Body of pancreas (tissue), 4 donors: ENCODE data around the gene EPG5.

Experiments
- CTCF ChIP-seq, 7 experiments: fragments of 450-650 bp in 4 of 7; fragments of 200-600 bp in 3 of 7; sonication (generic) in 3 of 7; IDR thresholded peaks; one replicate each; pipeline ENCODE4 v1.5.1; 2016 to 2019; ENCODE audit warnings: antibody characterized with exemption in 7 of 7
- POLR2A ChIP-seq, 3 donors: fragments of 450-650 bp; IDR thresholded peaks; one replicate each; pipeline ENCODE4 v1.6.1; 2016; ENCODE audit warnings: antibody characterized with exemption in 3 of 3, mild to moderate bottlenecking in 2 of 3

- no peak for TF ChIP-seq POLR2A (IDR thresholded peaks at IDR 0.05)
- no peak for TF ChIP-seq CTCF (IDR thresholded peaks at IDR 0.05)
These were observed 161.6 kb downstream of the EPG5 start for GRCh38 chr18:45805551-45805950.
